ENCODE data around the gene PRSS36.
"Not testable (repeated sequence)": the region's sequence is repeated elsewhere in the genome, so short reads cannot be mapped to it uniquely, and the experiment has no call there.

PRSS36 gene

DNA sequence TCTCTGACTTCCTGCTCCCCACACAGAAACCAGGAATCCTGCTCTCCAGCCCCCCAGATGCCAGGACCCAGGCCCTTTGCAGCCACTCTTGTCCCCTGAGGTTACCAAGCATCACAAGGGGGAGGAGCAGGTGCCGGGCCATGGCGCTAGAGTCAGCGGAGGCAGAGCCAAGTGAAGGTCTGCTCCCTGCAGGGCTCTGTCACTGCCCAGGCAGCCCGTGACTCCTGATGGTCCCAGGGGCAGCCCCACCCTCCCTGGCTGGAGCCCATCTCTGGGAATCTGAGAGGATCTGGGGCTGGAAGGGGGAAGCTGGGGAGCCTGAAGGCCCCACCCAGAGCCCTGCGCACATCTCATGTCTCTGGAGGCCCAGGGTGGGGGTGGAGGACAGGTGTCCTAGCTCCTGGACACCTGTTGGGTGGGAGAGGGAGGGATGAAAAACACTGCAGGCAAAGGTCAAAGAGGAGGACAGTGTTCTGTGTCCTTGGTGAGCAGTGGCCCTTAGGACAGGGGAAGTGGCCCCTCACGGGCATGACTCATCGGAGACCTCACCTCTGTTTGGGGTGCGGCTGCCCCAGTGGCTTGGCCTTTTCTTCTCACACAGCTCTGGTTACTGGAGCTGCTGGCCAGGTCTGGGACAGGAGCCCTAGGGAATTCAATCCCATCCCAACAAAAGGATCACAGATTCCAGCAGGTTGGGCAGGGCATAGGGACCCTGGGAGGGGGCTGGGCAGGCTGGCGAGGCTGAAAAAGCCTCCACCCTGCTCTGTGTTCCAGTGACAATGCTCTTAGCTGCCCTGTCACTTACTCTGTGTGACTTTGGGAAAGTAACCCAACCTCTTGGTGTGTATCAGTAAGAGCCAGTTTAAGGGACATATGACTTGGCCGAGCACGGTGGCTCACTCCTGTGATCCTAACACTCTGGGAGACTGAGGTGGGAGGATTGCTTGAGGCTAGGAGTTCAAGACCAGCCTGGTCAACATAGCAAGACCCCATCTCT is at the start of gene PRSS36:
Gene PRSS36 (minus strand): TSS at position 173 of the 997 bp plus-strand sequence. CDS start 31 bp downstream, at position 142.
- DNase-seq = no peak

DNA sequence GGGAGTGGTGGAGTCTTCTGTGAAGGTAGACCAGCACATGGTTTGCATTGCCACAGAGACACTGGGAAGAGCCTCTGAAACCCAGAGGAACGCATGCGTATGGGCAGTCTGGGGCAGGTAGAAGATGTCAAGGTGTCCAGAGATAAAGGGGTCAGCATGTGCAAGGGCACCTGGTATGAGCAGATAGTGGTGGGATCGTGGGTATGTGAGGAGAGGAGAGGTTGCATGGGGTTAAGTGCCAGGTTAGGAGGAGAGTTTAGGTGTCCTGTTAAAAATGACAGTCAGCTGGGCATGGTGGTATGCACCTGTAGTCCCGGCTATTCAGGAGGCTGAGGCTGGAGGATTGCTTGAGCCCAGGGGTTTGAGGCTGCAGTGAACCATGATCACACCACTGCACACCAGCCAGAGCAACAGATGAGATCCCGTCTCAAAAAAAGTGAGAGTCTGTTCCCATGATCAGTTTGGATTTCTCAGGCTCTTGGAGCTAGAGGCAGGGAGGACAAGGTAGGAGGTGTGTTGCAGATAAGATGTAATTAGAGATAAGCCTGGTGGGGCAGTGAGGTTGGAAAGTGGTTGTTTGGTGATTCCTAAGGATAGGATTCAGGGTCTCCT is 49.7 kb upstream of the PRSS36 start:
- no peak for DNase-seq

- DNase-seq = no peak
Measured at GRCh38 chr16:31198207-31198882, 48.5 kb upstream of the PRSS36 start.

DNA sequence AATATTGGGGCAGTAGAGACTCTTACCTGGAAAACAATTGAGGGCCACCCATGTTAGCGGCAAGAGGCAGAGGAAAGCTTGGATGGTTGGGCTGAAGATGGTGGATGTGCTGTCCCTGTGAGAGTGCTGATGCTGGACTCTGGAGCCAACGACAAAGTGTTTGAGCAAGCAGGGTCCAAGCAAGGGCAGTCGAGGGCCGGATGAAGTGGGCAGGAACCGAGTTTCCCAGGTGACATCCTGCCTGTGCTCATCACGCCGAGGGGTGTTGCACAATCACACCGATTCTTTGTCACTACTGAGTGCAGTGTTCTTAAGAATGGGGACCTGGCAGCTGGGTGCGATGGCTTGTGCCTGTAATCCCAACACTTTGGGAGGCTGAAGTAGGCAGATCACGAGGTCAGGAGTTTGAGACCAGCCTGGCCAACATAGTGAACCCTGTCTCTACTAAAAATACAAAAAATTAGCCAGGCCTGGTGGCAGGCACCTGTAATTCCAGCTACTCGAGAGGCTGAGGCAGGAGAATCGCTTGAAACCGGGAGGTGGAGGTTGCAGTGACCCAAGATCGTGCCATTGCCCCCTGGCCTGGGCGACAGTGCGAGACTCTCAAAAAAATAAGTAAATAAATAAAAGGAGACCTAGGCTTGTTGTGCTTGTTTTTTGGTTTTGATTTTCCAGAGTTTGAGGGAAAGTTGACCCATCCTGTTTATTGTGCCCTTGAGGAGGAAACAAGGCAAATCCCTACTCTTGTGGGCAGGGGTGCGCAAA is 46.6 kb upstream of the PRSS36 start:
- DNase-seq = no peak

DNA sequence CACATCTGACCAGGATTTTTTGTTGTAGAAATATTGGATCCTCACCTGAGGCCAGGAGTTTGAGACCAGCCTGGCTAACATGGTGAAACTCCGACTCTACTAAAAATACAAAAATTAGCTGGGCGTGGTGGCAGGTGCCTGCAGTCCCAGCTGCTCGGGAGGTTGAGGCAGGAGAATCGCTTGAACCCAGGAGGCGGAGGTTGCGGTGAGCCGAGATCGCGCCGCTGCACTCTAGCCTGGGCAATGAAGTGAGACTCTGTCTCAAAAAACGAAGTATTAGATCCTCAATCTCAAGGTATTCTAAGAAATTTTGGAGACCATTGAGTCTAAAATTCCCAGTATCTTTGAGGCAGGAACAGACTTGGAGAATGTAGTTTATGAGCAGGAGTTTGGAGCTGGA is 46.0 kb upstream of the PRSS36 start:
- not testable (repeated sequence) for DNase-seq

DNA sequence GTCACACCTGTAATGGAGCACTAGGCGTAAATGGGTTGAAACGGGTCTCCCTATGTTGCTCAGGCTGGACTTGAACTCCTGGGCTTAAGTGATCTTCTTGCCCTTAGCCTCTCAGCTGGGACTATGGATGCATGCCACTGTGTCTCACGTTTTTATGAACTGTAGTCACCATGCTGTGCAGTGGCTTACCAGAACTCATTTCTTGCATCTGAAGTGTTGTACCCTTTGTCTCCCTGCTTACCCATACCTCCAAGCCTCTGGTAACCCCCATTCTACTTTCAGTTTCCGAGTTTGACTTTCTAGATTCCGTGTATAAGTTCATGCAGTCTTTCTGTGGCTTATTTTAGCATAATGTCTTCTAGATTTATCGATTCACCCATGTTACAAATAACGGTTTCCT is 45.0 kb upstream of the PRSS36 start:
- no peak for DNase-seq

DNA sequence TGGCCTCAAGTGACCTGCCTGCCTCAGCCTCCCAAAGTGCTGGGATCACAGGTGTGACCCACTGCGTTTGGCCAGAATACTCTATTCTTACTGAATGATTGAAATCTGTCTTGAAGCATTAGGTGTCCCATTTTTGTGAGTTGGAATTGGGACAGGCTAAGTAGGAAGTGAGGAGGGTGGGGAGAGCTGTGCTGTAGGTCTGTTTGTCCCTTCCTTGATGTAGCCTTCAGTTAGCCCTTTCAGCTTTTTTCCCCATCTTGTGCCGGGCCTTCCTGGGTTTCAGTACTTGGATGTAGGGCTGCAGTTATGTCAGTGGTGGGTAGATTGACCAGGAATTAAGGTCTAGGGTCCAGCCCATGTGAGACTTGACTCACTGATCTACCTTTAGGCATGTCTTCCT is 44.0 kb upstream of the PRSS36 start:
- DNase-seq = no peak

GRCh38 chr16:31192856-31193642 is 43.2 kb upstream of the PRSS36 start:
- DNase-seq = no peak

DNA sequence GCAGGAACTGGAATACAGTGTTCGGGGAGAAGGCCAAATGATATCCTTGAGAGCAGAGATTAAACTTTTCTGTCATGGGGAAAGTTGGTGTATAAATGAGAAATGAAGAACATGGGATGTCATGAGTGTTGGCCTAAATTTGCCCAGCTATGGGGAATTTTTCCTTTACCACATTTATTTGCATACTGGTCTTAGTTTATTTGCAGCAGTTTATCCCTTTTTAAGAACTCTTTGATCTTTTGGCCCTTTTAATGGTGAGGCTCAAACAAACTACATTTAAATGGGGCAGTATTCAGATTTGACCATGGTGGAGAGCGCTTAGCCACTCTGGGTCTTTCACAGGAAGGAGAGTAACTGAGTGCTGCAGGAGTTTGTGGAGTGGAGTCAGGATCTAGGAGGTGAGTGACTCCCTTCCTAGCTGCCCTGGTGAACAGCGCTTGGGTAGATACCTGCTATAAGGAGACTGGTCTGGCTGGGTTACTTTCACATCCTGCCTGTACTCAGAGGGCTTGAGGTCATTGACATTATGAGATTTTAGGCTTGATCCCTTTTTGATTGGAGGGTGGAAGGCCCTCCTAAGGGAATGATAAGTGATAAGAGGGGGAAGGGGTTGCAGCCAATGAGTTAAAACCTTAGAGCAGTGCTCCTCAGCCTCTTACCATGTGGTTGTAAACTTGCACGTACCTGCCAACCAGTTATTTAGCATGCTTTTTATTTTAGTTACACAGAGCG is 42.0 kb upstream of the PRSS36 start:
- no peak for DNase-seq

- DNase-seq = no peak
Measured at GRCh38 chr16:31190818-31191444, 41.1 kb upstream of the PRSS36 start.

- DNase-seq = no peak
Measured at GRCh38 chr16:31190061-31190460, 40.2 kb upstream of the PRSS36 start.

DNA sequence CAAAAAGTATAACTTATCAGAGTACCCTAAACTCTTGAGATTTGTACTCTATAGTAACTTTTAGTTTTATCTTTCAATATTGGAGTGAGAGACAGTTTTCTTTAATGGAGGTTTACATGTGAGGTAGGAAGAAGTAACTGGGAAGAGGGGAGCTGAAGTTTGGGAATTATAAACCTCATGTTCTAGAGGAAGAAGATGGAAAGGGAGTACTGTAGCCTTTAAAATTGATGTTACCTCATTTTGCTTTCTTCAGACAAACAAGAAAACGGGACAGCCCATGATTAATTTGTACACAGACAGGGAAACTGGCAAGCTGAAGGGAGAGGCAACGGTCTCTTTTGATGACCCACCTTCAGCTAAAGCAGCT is 39.5 kb upstream of the PRSS36 start:
- no peak for DNase-seq

GRCh38 chr16:31188450-31189411 is 38.9 kb upstream of the PRSS36 start:
- DNase-seq = no peak

DNA sequence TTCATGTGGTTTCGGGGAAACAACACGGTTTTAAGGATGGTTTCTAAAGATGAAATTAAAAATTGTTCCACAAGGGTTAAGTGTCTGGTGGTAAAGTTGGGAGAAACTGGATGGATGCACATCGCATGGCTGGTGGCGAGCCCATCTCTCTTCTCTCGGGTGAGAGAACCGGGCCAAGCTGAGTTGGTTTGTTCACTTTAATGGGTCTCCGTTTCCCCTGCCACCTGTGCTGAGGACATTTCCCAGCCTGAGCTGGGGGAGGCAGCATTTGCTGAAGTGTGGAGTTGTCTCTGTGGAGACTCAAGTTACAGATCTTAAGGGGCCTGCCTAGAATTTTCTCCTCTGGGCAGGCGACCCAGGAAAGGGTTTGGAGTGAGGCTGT is 37.9 kb upstream of the PRSS36 start:
- no peak for DNase-seq

GRCh38 chr16:31186930-31187807 is 37.3 kb upstream of the PRSS36 start:
- no peak for DNase-seq

- DNase-seq = no peak
Measured at GRCh38 chr16:31186176-31186575, 36.3 kb upstream of the PRSS36 start.

GRCh38 chr16:31185339-31185738 is 35.5 kb upstream of the PRSS36 start:
- DNase-seq = no peak

DNA sequence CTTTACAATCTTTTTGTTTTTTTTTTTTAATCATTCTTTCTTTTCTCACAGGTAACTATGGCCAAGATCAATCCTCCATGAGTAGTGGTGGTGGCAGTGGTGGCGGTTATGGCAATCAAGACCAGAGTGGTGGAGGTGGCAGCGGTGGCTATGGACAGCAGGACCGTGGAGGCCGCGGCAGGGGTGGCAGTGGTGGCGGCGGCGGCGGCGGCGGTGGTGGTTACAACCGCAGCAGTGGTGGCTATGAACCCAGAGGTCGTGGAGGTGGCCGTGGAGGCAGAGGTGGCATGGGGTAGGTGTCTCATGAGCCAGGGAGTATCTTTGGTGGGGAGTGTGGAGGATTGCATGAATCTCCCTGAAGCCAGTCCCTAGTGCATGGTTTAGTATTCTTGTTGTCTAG is 35.0 kb upstream of the PRSS36 start:
- no peak for DNase-seq

Measured in RPMI8226 (cell line).